ENCODE measurements around the gene WWOX.

DNA sequence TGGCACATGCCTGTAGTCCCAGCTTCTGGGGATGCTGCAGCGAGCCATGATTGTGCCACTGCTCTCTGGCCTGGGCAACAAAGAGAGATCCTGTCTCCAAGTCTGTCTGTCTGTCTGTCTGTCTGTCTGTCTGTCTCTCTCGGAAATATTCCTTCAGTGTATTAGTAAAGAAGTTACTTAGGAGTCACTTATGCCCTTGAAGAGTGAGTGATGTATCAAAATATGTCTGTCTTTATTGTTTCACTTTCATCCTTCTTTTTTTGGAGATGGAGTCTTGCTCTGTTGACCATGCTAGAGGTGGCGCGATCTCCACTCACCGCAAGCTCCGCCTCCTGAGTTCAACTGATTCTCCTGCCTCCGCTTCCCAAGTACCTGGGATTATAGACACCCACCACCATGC lies 410.5 kb downstream of the WWOX start:
- TF ChIP-seq, protein P1, sequence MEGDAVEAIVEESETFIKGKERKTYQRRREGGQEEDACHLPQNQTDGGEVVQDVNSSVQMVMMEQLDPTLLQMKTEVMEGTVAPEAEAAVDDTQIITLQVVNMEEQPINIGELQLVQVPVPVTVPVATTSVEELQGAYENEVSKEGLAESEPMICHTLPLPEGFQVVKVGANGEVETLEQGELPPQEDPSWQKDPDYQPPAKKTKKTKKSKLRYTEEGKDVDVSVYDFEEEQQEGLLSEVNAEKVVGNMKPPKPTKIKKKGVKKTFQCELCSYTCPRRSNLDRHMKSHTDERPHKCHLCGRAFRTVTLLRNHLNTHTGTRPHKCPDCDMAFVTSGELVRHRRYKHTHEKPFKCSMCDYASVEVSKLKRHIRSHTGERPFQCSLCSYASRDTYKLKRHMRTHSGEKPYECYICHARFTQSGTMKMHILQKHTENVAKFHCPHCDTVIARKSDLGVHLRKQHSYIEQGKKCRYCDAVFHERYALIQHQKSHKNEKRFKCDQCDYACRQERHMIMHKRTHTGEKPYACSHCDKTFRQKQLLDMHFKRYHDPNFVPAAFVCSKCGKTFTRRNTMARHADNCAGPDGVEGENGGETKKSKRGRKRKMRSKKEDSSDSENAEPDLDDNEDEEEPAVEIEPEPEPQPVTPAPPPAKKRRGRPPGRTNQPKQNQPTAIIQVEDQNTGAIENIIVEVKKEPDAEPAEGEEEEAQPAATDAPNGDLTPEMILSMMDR (IDR thresholded peaks at IDR 0.05): no peak
- TF ChIP-seq EP300 (IDR thresholded peaks at IDR 0.05): no peak
